Kidney epithelial cell (primary cell): ENCODE results near the gene REEP1. TPM values are rescaled to one million over a fixed set of nuclear protein-coding genes. Genes with fewer than 3 reads are reported as not detected.
"Not testable (repeated sequence)": the region's sequence is repeated elsewhere in the genome, so short reads cannot be mapped to it uniquely, and the experiment has no call there.

Experiments
- DNase-seq: peaks from one replicate; pipeline ENCODE4 v3.0.0-alpha.2; 2010; ENCODE audit warnings: low read depth
- H3K27me3 ChIP-seq: 2 replicates; pipeline ENCODE4 v1.6.0; 2011; ENCODE audit warnings: low read length; ENCODE audit not compliant: control insufficient read depth, insufficient read depth
- H3K36me3 ChIP-seq: 2 replicates; pipeline ENCODE4 v1.5.1; 2011; ENCODE audit warnings: low read length; ENCODE audit not compliant: control insufficient read depth, insufficient read depth
- H3K4me3 ChIP-seq: 2 replicates; pipeline ENCODE4 v1.5.1; 2011; ENCODE audit warnings: low read depth, mild to moderate bottlenecking, control low read depth, low read length
- CTCF ChIP-seq: IDR thresholded peaks from 2 replicates; pipeline ENCODE4 v1.5.1; 2011; ENCODE audit warnings: mild to moderate bottlenecking, moderate library complexity, low read length, control low read depth, inconsistent platforms; ENCODE audit not compliant: insufficient read depth, poor library complexity, severe bottlenecking
- total RNA-seq: library from RNA; depleted of rRNA; stranded (reverse); fragments of >200 nt; gene quantifications from 2 replicates; pipeline ENCODE4 v1.2.3, GENCODE V29; 2015

The REEP1 gene
- total RNA-seq, 1 donor from 2014 or later = 1.3 TPM

- Histone ChIP-seq H3K36me3 (no peaks in the 10 kb centered on the region), H3K4me3 (no peak overlapping the region), H3K27me3 (peaks cover 2% of the 10 kb centered on the region)
- DNase-seq = no peak
- no peak for TF ChIP-seq CTCF
Observed at GRCh38 chr2:86254576-86255538, 82.6 kb downstream of the REEP1 start.

DNA sequence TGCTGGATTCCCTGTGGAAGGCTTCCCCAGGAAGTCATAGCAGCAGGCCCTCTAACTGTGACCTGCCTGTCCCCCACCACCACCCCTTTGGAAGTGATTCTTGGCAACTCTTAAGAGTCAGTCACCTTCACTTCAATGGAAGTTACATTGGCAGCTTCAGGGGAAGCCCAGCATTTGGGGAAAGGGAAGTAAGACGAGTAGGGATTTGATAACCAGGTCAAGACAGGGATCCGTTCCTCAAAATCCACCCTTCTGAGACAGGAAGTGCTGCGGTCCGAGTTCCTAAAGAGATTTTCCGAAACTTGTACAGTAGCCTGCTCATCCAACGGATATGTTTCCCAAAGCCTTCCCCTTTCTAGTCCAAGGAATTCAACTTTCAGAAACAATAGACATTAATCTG is 84.0 kb downstream of the REEP1 start:
- TF ChIP-seq CTCF = no peak
- H3K36me3 ChIP-seq = no peaks in the 10 kb centered on the region
- no peak for DNase-seq
- H3K27me3 ChIP-seq = peaks cover 2% of the 10 kb centered on the region
- no peak overlapping the region for H3K4me3 ChIP-seq

DNA sequence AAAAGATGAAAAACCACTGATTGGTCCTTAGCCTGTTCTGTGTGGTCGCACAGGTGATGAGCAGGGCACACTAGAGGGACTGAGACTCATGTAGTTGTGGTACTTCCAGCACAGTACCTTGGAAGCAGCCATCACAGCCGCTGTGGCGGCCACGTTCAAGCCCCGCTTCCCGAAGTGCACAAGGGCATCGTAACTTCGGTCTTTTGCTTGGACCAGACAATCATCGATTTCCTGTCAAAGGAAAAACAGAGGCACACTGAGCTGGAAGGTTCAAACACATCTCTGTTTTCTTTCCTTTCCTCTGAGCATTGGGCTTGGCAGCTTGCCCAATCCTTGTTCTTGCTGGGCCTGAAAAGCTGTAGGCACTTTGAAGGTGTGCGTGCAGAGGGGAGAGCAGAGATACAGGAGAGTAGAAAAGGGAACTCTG is 85.6 kb downstream of the REEP1 start:
- no peak for TF ChIP-seq CTCF

DNA sequence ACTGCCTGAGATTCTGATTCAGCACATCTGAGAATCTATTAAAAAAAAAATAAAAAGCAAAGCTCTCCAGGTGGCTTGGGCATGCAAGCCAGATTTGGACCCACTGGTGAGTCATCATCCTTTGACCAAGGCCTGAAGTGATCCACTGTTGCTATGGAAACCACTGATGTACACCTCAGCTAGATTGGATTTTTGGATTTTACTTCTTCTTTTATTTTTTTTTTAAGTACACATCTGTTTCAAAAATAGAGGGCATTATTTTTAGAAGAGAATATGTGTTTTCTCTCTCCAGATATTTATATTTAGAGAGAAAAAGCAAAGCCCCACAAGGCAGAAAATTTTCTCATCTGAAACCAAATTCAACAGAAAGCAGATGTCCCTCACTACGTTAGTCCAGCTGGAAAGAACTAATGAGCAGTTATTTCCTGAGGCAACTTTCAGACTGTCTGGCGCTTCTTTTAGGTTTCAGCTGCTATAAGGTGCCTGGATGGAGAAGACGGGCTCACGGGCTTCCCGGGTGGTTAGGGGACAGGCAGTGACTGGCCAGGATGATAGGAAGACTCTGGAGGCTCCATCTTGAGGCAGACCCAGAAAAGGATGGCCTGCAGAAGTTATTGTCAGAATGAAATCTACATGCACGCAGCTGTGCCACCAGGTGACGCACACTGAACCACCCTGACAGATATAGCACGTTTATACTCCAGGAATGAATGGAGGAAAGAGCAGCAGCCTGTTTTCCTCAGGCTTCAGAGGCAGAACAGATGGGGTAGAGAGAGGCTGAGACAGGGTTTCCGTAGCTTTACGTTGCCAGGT is 87.6 kb downstream of the REEP1 start:
- peak; percentile 65 for DNase-seq
- H3K27me3 ChIP-seq = peaks cover 2% of the 10 kb centered on the region
- H3K4me3 ChIP-seq = no peak overlapping the region
- H3K36me3 ChIP-seq = no peaks in the 10 kb centered on the region
- no peak for TF ChIP-seq CTCF

More for the DNA sequence above, 85.6 kb downstream of the REEP1 start:
- Histone ChIP-seq H3K27me3 (peaks cover 2% of the 10 kb centered on the region), H3K4me3 (no peak overlapping the region), H3K36me3 (no peaks in the 10 kb centered on the region)
- no peak for DNase-seq

DNA sequence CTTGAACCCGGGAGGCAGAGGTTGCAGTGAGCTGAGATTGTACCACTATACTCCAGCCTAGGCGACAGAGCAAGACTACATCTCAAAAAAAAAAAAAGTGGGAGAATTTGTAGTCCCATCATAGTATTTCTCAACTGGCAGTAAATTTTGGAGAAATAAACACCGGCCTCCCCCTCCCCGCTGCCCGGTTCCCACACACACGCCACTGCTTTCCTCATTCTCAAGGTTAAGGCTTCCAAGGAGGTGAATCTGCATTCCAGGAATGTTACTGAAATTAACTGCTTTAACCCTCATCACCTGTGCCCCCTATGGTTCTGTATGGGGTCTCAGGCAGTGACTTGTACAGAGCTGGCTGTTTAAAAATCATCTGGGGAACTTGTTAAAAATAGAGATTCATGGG is 88.2 kb downstream of the REEP1 start:
- no peak for DNase-seq
- Histone ChIP-seq H3K27me3 (peaks cover 2% of the 10 kb centered on the region), H3K4me3 (no peak overlapping the region), H3K36me3 (no peaks in the 10 kb centered on the region)
- TF ChIP-seq CTCF = no peak

DNA sequence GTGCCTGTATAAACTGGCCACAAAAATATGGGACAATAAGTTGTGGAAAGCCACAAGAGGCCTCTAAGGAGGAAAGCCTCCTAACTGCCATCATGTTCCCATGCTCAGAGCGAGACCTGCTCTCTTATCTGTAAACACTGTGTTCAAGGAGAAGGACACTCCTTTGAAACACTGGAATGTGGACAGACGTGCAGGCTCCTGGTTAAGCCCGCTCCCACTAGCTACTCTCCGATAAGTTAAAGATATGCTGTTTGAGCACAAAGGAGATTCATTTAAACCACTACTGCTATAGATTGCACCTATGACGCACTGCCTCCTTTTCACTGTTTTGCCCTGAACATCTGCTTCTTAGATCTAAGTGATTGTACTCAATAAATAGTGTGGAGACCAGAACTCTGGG is 92.2 kb downstream of the REEP1 start:
- not testable (repeated sequence) for DNase-seq, H3K4me3 ChIP-seq, H3K27me3 ChIP-seq, H3K36me3 ChIP-seq

DNA sequence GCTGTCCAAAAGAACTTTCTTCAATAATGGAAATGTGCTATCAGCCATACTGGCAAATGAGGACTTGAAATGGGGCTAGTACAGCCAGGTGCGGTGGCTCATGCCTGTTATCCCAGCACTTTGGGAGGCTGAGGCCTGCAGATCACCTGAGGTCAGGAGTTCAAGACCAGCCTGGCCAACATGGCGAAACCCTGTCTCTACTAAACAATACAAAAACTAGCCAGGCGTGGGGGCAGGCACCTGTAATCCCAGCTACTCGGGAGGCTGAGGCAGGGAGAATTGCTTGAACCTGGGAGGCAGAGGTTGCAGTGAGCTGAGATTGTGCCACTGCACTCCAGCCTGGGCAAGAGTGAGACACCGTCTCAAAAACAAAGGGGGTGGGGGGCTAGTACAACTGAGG is 92.6 kb downstream of the REEP1 start:
- DNase-seq, H3K4me3 ChIP-seq, H3K36me3 ChIP-seq, H3K27me3 ChIP-seq: not testable (repeated sequence)
